ENCODE results near the gene CEP350. TPM values are rescaled to one million over a fixed set of nuclear protein-coding genes. Genes with fewer than 3 reads are reported as not detected.

Gene CEP350
- total and polyA plus RNA-seq, 2 of the 13 experiments (the other 11 are each of a cell fraction or from before 2014, with no cell fraction given) = 7.6 to 35.9 TPM

DNA sequence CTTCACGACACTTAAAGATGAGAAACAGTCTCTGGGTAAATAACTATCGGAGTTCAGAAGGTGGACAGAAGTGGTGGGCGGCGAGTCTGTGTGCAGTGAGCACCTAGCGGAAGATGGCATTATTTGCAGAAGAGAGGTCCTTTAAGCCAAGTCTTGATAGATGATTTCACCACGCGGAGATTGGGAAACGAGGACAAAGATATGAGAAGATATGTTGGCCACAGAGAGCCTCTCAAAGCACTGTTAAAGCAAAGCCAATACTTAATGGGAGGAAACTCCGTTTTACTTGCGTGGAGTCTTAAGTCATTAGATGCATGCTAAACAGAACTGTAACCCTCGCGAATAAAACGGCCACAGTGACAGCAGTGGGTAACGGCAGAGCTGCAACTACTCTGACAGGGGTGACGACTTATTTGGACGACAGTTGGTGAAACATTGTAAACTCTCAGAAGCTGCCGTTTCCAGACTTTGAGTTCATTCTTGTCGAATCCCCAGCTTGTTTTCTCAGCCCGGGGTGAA, 577 bp upstream of the CEP350 start (continued):
- TF ChIP-seq, protein P1, sequence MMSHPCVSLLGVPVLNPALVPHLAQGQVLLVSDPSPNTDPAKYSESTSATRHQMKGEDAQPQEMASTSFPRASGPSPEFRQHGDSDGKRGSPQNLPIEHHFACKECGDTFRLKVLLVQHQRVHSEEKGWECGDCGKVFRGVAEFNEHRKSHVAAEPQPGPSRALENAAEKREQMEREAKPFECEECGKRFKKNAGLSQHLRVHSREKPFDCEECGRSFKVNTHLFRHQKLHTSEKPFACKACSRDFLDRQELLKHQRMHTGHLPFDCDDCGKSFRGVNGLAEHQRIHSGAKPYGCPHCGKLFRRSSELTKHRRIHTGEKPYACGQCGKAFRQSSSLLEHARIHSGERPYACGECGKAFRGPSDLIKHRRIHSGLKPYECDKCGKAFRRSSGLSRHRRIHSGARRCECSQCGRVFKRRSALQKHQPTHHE (CRISPR knock-in tag; IDR thresholded peaks at IDR 0.05; ENCODE audit: borderline replicate concordance) = no peak
- TF ChIP-seq ZNF552 (CRISPR knock-in tag; IDR thresholded peaks at IDR 0.05; ENCODE audit: borderline replicate concordance) = 0 out of 2 replicates have a peak, but pooled peaks have one; percentile 41

DNA sequence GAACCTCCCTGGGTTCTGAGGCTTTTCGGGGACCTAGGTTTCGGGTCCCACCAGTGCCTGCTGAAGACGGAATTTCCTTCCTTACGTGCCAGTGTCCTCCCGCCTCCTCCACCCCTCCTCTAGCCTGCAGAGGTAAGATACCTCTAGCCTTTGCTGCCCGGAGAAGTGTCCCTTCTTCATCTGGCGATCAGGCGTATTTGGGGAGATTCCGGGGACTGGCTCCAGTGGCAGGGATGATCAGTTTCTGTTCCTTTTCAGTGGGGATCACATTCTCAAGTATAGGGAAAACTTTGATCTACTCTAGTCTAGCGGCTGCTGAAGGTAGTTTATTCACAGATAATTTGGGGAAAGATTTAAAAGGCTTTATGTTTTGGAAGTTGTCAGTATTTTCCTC, 674 bp downstream of the CEP350 start:
- TF ChIP-seq ZBTB42 (CRISPR knock-in tag; IDR thresholded peaks at IDR 0.05) (no peak), NFATC3 (CRISPR knock-in tag; IDR thresholded peaks at IDR 0.05) (no peak), SNAI1 (CRISPR knock-in tag; IDR thresholded peaks at IDR 0.05; ENCODE audit: borderline replicate concordance) (no peak), ZNF343 (CRISPR knock-in tag; IDR thresholded peaks at IDR 0.05) (no peak), HNF4G (IDR thresholded peaks at IDR 0.05; ENCODE audit: borderline replicate concordance, low read depth, low read length) (no peak), HNF4G (CRISPR knock-in tag; IDR thresholded peaks at IDR 0.05; ENCODE audit: borderline replicate concordance, low read depth) (no peak), ZEB1 (IDR thresholded peaks at IDR 0.05; ENCODE audit: insufficient replicate concordance, low read depth) (no peak), HOXA3 (CRISPR knock-in tag; IDR thresholded peaks at IDR 0.05) (no peak), ARNT2 (CRISPR knock-in tag; IDR thresholded peaks at IDR 0.05; ENCODE audit: low read depth) (no peak)
- TF ChIP-seq, protein P2, sequence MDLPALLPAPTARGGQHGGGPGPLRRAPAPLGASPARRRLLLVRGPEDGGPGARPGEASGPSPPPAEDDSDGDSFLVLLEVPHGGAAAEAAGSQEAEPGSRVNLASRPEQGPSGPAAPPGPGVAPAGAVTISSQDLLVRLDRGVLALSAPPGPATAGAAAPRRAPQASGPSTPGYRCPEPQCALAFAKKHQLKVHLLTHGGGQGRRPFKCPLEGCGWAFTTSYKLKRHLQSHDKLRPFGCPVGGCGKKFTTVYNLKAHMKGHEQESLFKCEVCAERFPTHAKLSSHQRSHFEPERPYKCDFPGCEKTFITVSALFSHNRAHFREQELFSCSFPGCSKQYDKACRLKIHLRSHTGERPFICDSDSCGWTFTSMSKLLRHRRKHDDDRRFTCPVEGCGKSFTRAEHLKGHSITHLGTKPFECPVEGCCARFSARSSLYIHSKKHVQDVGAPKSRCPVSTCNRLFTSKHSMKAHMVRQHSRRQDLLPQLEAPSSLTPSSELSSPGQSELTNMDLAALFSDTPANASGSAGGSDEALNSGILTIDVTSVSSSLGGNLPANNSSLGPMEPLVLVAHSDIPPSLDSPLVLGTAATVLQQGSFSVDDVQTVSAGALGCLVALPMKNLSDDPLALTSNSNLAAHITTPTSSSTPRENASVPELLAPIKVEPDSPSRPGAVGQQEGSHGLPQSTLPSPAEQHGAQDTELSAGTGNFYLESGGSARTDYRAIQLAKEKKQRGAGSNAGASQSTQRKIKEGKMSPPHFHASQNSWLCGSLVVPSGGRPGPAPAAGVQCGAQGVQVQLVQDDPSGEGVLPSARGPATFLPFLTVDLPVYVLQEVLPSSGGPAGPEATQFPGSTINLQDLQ (CRISPR knock-in tag; IDR thresholded peaks at IDR 0.05) = no peak
- Histone ChIP-seq H3K79me2 (ENCODE audit: insufficient read depth, low read length) (peaks cover 51% of the 10 kb centered on the region), H3K36me3 (replicated peaks in 1 of 2; ENCODE audit: control insufficient read depth in 1 of 2, insufficient read depth in 2 of 2, low read length in 2 of 2) (no peaks in the 10 kb centered on the region), H3K27ac (ENCODE audit: extremely low read length, insufficient read depth, low read length) (peak overlapping the region; percentile 86), H3K9ac (ENCODE audit: insufficient read depth, low read depth, low read length) (peak overlapping the region; percentile 93), H2AFZ (ENCODE audit: low read length) (no peak overlapping the region), H3K27me3 (ENCODE audit: control insufficient read depth in 1 of 2, insufficient read depth in 2 of 2, low read length in 2 of 2) (no peaks in the 10 kb centered on the region; a peak in 1 of 5 replicates), H3K4me1 (ENCODE audit: insufficient read depth, low read length) (peaks cover 20% of the 10 kb centered on the region), H3K4me3 (replicated peaks in 1 of 3; ENCODE audit: insufficient read depth in 1 of 3, low read depth in 2 of 3, low read length in 3 of 3) (peak overlapping the region; percentile 96 to 99 (median 98)), H4K20me1 (ENCODE audit: insufficient read depth, low read length) (peaks cover 17% of the 10 kb centered on the region; the same call in 1 of the 2 replicates), H3K9me3 (ENCODE audit: low read length) (no peaks in the 10 kb centered on the region), H3K4me2 (ENCODE audit: low read depth, low read length) (peak overlapping the region; percentile 71)
- peak; percentile 25 for ATAC-seq
- ChIA-PET CTCF (ENCODE audit: low intra/inter-chr PET ratio, low total read pairs) (no interaction called here), POLR2A (interaction anchor here (1.2 kb wide), 1 partner anchor 10 kb away, joined by 3 read pairs; no protein-coding TSS in a partner anchor)
- WGBS (ENCODE audit: low lambda C conversion rate) = 2% methylated on average over 8 of the region's 10 CpGs
- DNase-seq (ENCODE audit: low spot score) = no peak
- FAIRE-seq = no peak
- in situ Hi-C loops (cut with HindIII; ENCODE audit: extremely low pct_ligation_motif_present, low pct_unique_long_range_greater_than_20kb) = no loop called here
- no TSS peak for BruUV-seq (replicated peaks)
- intact Hi-C loops (cut with micrococcal nuclease; ENCODE audit: unreplicated experiment) = loop anchor here (2.0 to 10.0 kb wide), 3 partner anchors 70 to 200 kb away; partner anchors contain the start of genes QSOX1 and TOR1AIP1
